Erythroblast (primary cell): Measurements from ENCODE around the gene FDPS.

ENCODE experiments used
- DNase-seq, 2 experiments: peaks; one replicate each; lab custom pipeline; 2025; lab: John Stamatoyannopoulos, UW
- GATA1 ChIP-seq: IDR thresholded peaks from 2 replicates; pipeline ENCODE4 v1.6.1; 2011; ENCODE audit warnings: low read depth, mild to moderate bottlenecking, control low read depth, low read length, moderate library complexity
- POLR2A ChIP-seq: IDR thresholded peaks from 2 replicates; pipeline ENCODE4 v1.6.1; 2011; ENCODE audit warnings: mild to moderate bottlenecking, low read length

The FDPS gene

DNA sequence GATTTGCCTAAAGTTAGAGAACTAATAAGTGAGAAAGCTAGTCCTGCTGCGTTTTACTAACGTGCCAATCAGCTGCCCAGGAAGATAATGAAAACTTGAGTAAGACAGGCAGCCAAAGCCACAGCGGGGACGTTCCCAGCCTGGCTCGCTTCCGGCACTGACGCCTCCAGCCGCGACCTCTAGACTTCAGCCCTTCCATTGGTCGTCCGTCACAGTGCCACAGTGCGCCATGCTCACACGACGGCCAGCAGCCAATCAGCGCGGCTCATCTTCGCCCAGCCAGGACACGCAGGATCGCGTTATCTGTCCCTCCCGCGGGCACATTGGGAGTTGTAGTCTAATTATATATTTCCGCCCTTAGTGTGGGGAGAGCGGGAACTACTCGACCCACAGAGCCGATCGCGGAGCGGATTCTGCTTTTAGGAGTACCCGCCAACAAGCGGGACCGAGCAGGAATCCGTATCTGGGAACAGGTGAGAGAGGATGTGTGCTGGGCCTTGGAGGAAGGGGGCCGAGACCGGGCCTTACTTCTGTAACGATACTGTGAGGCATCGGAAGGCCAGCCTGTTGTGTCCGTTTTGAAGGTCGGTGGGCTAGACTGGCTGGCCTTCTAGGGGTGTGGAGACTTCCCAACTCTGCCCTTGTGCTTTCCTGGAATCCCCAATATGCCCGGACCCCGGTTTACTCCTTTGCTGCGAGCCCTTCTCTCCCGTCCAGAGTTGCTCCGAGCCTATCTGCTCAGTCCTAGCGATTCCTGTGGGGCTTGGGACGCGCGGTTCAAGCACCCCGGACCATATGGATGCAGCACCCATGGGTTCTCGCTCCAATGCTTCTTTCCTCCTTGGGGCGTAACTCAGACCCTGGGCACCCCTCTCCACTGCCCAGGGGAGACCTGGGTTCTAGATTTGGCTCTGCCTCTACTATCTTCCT lies at the start of gene FDPS:
Gene FDPS, plus strand, starts transcription at position 374 of the 930 bp plus-strand sequence. CDS start 924 bp downstream, outside the sequence.
- DNase-seq: peak; percentile 99 to 100
- TF ChIP-seq POLR2A (peak; percentile 91), GATA1 (peak; percentile 94)

DNA sequence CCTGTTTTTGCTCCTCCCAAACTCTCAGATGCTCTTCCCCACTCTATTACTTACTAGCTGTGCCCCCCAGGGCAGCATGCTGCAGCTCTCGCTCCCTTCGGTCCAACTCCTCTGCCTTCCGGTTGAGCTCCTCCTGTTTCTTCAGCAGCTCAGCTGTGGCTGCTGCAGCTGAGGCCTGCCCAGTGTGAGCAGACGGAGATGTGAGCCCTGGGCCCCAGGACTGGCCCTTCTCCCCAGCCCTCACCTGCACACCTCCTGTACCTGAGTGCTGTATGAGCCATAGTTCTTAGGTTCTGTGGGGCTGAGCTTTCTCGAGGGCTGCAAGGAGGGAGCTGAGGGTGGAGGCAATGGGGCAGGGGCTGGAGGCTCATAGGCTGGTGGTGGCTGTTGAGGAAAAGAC lies 48.4 kb upstream of the FDPS start:
- TF ChIP-seq GATA1 (no peak), POLR2A (no peak)
- no peak for DNase-seq

DNA sequence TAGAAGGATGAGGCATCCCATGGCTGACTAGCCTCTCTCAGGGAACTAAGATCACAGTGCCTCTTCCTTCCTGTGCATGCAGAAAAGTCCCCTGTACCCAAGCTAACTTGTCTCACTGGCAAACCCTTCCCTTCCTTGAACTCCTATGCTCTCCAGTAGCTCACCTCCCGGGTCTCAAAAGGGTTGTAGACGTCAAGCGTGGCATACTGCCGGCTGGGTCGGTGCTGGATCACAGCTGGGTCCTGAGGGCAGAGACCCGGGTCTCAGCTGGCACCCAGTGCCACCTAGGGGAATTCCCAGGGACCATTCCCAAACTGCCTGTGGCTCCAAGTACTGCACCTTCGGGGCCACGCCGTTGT lies 47.2 kb upstream of the FDPS start:
- TF ChIP-seq GATA1 (no peak), POLR2A (no peak)
- DNase-seq: no peak

DNA sequence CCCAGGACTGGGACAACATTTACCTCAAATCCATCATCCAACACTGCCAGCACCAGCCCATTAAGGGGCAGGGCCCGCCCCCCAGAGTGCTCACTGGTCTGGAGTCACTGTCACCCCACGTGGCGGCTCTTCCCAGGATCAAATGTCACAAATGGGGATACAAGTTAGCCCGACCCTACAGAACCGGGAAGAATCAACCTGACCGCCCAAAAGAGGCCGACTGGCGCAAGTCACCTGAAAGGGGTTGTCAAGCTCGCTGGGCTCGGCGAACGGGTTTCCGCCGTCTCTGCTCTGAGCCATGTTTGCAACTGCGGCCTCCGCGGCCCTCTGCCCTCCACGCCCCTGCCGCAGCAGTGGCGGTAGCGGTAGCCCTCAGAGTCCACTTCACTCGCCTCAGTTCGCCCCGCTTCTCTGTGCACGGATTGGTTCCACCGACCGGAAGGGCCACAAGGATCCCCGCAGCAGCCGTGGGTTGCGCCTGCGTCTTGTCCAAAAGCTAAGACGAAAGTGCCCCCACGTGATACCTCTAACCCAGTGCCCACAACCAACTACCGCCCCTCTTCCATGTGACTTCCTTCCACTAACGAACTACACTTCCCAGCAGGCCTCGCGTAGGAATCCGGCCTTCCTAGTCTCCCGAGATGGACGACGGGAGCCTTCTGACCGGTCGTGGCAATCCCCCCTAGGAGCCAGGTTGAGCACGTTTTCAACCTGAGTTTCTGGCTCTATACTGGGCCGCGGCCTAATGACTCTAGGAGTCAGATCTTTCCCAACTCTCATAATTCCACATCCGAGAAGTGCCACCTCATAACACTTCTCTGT lies 46.6 kb upstream of the FDPS start, which contains the start of gene SCAMP3:
Gene SCAMP3, minus strand, starts transcription at position 509 of the 822 bp plus-strand sequence. Its CDS starts 209 bp downstream, at position 300.
- DNase-seq: peak; percentile 86 to 92
- peak; percentile 88 for TF ChIP-seq POLR2A
- TF ChIP-seq GATA1: no peak

DNA sequence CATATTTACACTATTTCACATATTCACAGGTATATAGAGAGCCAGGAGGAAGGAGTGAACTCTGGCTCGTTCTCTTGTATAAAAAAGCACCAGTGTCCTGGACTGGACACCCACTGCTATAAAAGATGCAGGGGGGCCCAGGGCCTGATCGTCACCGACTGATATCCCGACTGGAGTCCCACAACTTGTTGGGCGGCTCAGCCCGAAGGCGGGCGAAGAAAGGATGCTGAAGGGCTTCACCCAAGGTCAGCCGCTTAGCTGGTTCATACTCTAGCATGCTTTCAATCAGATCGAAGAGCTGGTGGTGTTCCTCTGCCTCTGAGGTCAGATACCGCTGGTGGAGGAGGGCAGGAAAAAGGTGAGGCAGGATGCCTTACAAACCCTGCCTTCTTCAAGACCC lies 45.6 kb upstream of the FDPS start:
- no peak for TF ChIP-seq POLR2A
- no peak for DNase-seq

DNA sequence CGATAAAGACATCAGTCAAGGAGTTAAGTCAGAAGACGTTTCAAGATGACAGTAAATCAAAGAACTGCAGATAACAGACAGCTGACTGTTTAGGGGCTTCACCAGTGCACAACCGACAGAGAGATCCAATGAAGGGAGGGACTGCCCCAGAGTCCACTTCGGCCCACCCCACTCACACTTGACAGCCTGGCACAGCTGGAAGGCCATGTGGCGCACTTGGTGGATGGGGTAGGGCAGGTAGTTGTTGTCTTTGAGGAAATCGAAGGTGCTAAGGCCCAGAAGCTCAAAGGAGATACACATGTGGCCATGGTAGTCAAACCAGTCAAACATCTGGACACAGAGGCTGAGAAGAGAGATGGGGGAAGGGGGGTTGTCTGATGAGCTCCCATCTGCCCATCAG lies 42.1 kb upstream of the FDPS start:
- no peak for TF ChIP-seq GATA1
- no peak for TF ChIP-seq POLR2A
- no peak for DNase-seq

DNA sequence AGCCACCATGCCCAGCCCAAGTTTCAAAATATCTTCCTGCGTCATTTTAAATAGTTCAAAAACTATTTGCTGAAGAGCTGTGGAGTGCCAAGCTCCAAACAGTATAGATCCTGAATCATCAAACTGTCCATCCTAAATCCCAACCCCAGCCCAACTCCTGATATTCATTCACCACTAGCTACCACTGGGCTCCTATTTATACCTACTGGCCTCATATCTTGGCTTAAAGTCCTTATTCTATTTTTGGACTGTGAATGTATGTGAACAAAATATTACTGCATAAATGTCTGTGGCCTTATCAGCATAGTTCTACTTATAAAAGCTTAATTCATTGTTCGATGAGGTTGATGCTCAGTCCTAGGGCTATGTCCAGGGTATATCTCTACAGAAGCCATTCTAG lies 41.3 kb upstream of the FDPS start:
- no peak for DNase-seq
- TF ChIP-seq GATA1 (no peak), POLR2A (no peak)

DNA sequence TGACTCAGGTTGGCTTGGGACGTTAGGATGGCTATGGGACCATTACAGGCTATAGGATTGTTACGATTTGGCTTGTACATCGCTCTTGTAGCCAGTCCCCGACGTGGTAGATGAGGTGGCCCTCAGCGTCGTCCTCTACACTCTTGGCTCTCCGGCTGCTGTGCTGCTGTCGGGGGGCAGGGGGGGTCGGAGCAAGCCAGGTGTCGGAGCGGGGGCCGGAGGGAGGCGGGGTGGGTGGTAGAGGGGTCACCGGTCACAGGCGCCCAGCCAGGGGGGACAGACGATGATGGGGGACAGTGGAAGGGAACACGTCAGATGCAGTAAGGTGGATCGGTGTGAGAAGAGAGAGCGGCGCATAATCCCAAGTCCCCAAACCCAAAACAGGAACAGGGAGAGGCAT lies 40.0 kb upstream of the FDPS start:
- DNase-seq: no peak
- TF ChIP-seq POLR2A (no peak), GATA1 (no peak)

DNA sequence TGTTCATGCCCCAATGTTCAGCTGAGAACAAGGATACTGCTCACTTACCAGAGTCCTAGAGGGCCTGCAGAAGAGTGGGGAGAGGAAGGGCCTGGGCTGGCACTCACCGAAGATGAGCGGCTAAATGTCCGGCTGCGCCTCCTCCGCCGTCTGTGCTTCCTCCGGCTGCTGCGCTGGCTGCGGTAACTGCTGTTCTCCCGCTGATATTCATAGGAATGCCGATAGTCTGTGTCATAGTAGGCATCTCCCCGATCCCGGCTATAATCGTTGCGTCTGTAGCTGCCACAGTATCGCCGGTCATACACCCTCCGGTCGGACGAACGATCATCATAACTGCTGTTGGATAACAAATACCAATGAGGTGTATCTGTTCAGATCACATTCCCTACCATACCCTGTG lies 39.3 kb upstream of the FDPS start:
- TF ChIP-seq GATA1: no peak
- no peak for TF ChIP-seq POLR2A
- DNase-seq: no peak

DNA sequence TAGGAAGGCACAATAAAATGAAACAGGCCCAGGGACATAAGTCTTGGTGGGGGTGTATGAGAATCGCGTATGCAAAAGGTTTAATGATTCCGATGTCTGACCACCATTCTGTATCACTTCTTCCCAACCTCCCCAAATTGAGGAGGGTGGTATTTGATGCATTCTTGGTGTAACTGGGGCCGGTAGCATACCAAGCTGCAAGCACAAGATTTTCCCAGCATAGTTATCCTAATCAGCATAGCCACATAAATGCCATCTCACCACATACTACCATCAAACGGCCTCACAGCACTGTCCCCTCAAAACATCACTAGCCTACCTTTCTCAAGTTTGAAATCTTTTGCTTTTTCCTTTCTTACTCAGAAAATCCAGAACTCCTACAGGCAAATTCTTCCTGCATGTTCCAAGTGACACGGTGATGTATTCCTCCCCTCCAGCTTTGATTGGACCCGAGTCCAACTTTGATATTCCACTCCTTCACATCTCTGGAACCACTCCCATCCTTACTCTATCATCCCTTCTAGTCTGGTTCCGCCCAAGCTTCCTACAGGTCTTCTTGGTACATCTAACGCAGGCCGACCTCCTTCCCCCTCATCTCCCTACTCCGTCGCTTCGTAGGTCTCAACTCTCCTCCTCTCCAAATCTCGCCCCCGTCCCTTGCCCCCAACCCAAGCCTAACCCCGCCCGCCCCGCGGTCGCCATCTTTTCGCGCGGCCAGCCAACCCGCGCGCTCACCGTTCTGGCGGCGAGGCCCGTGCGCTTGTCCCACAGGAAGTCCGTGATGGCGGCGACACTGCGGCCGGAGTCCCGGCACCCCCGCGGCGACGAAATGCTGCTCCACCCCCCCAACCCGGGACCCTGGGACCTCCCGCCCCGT lies 36.0 kb upstream of the FDPS start:
- peak; percentile 48 to 62 for DNase-seq
- TF ChIP-seq POLR2A (no peak), GATA1 (no peak)

DNA sequence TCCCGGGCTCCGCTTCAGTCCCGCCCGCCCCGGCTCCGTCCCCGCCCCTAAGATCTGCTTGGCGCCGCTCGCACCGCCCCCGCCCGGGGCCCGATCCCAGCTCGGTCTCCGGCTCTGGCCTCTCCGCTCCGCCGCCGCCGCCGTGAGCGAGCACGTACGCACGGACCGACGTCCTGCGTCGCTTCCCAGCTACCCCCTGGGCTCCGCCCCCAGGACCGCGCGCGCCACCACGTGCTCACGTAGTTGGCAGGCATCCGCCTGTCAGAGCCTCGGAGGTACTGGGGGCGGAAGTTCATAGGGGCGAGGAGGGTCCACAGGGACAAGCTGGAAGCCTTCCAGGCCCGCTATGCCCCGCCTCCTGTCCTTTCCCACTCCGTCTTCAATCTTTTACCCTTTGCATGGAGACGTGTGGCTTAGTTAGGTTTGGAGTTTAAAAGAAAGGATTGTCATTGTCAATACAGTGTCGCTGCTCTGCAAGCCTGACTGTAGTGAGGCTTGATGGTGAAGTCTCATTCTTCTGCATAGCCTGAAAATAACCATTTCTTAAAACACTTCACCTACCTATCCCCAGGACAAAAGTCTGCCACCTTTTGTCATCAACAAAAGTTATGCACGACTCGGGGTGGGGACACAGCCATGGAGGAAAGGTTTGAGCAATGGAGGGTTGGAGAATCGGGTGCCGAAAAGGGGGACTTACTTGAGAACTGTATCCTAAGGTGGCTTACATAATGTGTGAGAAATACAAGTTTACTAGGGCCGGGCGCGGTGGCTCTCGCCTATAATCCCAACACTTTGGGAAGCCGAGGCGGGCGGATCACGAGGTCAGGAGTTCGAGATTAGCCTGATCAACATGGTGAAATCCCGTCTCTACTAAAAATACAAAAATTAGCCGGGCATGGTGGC lies 35.1 kb upstream of the FDPS start, which contains the start of gene CLK2:
Gene CLK2, minus strand, starts transcription at position 162 of the 903 bp plus-strand sequence. CDS start 2,527 bp downstream, outside the sequence.
- DNase-seq: peak; percentile 97
- peak; percentile 79 for TF ChIP-seq POLR2A
- TF ChIP-seq GATA1: no peak
